Activated T-cell treated with anti-CD3 and anti-CD28 coated beads, Interleukin-2, amount 50 U/mL, for 72 hours (primary cell): ENCODE results near the gene ARFGEF2. TPM values are rescaled to one million over a fixed set of nuclear protein-coding genes. Genes with fewer than 3 reads are reported as not detected.
A peak's percentile ranks its signal among the peaks of the same experiment; 100 is the strongest.

ENCODE experiments used
- ATAC-seq, 2 donors: fragments of 150-1000 bp; cut with Tn5 transposase; replicated peaks in 1 of 2; 2 replicates each; pipeline ENCODE4 v1.10.0; 2021; ENCODE audit warnings: moderate library complexity in 2 of 2, mild to moderate bottlenecking in 1 of 2
- DNase-seq, 2 donors: peaks; one replicate each; pipeline ENCODE4 v3.0.0; 2021 to 2022; ENCODE audit warnings: mixed read lengths in 1 of 2
- H3K27ac Mint-ChIP-seq: one replicate; pipeline ENCODE4 v1.8.0; 2022; ENCODE audit warnings: mild to moderate bottlenecking, moderate library complexity, mixed read lengths
- H3K27me3 Mint-ChIP-seq: one replicate; pipeline ENCODE4 v1.8.0; 2022; ENCODE audit warnings: low read depth, mixed read lengths
- H3K36me3 Mint-ChIP-seq, 2 donors: one replicate each; pipeline ENCODE4 v1.8.0; 2022; ENCODE audit warnings: mixed read lengths in 2 of 2, mild to moderate bottlenecking in 1 of 2; ENCODE audit not compliant: insufficient read depth in 2 of 2
- H3K4me1 Mint-ChIP-seq: one replicate; pipeline ENCODE4 v1.8.0; 2022; ENCODE audit warnings: low read depth, mixed read lengths
- H3K4me3 Mint-ChIP-seq, 2 donors: one replicate each; pipeline ENCODE4 v1.8.0; 2022; ENCODE audit warnings: mild to moderate bottlenecking in 2 of 2, mixed read lengths in 2 of 2, moderate library complexity in 2 of 2
- H3K9me3 Mint-ChIP-seq, 2 donors: one replicate each; pipeline ENCODE4 v1.8.0; 2022; ENCODE audit warnings: mixed read lengths in 2 of 2
- total RNA-seq, 2 donors: library from RNA; stranded (reverse); gene quantifications; one replicate each; pipeline ENCODE4 v1.2.3, GENCODE V29; 2022

ARFGEF2 gene
- total RNA-seq, 2 donors from 2014 or later = 23.3 to 23.6 TPM

- Mint-ChIP-seq H3K36me3 (no peaks in the 10 kb centered on the region), H3K27me3 (peaks cover 7% of the 10 kb centered on the region), H3K4me3 (no peak overlapping the region), H3K27ac (no peak overlapping the region), H3K4me1 (peaks cover 6% of the 10 kb centered on the region), H3K9me3 (no peaks in the 10 kb centered on the region)
- no peak for DNase-seq
- ATAC-seq = no peak
Measured at GRCh38 chr20:48889140-48889790, 32.2 kb upstream of the ARFGEF2 start.

DNA sequence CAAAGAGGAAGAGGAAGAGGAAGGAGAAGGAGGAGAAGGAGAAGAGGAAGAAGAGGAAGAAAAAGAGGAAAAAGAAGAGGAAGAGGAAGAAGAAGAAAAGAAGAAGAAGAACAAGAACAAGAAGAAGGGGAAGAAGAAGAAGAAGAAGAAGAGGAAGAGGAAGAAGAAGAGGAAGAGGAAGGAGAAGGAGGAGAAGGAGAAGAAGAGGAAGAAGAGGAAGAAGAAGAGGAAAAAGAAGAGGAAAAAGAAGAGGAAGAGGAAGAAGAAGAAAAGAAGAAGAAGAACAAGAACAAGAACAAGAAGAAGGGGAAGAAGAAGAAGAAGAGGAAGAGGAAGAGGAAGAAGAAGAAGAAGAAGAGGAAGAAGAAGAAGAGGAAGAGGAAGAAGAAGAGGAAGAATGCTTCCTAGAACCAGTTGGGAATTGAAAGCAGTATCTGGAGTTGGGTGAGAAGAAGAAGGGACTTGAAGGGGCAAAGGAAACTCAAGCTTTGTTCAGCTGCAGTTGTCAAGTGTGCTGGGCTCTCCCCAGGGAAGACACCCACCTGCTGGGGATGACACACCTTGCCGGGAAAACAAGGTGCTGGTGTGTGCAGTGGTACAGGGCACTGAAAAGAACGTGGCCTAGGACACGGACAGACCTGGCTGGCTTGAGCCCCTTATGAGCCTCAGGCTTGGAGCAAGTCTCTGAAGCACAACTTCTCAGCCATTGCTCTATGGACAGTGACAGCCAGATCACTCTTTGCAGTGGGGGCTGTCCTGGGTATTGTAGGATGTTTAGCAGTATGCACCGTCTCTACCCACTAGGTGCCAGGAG lies 30.1 kb upstream of the ARFGEF2 start:
- DNase-seq (no peak), ATAC-seq (no peak)
- Mint-ChIP-seq H3K9me3 (no peaks in the 10 kb centered on the region), H3K27me3 (peaks cover 7% of the 10 kb centered on the region), H3K36me3 (no peaks in the 10 kb centered on the region), H3K4me1 (peaks cover 6% of the 10 kb centered on the region), H3K27ac (peak overlapping the region; percentile 61), H3K4me3 (no peak overlapping the region)

DNA sequence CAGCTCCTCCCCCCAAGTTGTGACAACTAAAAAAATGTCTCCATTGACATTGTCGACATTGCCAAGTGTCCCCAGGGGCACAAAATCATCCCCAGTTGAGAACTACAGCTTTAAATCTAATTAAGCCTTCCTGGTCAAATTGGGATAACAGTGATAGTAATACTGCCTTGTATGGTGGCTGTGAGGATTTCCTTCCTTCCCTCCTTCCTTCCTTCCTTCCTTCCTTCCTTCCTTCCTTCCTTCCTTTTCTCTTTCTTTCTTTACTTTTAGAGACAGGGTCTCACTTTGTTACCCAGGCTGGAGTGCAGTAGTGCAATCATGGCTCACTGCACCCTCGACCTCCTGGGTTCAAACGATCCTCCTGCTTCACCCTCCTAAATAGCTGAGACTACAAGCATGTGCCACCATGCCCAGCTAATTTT lies 29.5 kb upstream of the ARFGEF2 start:
- no peak overlapping the region for H3K27ac Mint-ChIP-seq
- H3K27me3 Mint-ChIP-seq = peaks cover 7% of the 10 kb centered on the region
- ATAC-seq (no peak), DNase-seq (no peak)
- H3K36me3 Mint-ChIP-seq = no peaks in the 10 kb centered on the region
- peaks cover 6% of the 10 kb centered on the region for H3K4me1 Mint-ChIP-seq
- H3K4me3 Mint-ChIP-seq = no peak overlapping the region
- H3K9me3 Mint-ChIP-seq = no peaks in the 10 kb centered on the region

DNA sequence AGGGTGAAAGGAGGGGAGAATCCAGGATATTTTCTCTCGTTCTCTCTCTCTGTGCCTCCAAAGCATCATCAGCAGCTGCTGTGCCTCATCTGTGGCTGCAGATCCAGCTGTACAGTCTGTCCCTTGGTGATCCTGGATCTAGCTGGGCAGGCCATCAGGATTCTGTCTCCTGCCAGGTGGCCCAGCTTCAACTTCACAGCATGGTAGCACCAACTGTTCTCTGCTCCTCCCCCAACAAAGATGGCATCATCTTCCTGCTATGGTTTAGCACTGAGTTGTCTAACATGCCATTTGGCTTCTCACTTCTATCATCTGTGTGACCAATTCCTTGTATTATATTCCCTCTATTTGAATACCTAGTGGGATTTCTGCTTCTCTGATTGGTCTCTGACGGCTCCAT lies 28.6 kb upstream of the ARFGEF2 start:
- ATAC-seq (no peak), DNase-seq (no peak)
- peaks cover 8% of the 10 kb centered on the region for H3K27me3 Mint-ChIP-seq
- peaks cover 6% of the 10 kb centered on the region for H3K4me1 Mint-ChIP-seq
- H3K27ac Mint-ChIP-seq = no peak overlapping the region
- no peak overlapping the region for H3K4me3 Mint-ChIP-seq
- no peaks in the 10 kb centered on the region for H3K9me3 Mint-ChIP-seq
- no peaks in the 10 kb centered on the region for H3K36me3 Mint-ChIP-seq

DNA sequence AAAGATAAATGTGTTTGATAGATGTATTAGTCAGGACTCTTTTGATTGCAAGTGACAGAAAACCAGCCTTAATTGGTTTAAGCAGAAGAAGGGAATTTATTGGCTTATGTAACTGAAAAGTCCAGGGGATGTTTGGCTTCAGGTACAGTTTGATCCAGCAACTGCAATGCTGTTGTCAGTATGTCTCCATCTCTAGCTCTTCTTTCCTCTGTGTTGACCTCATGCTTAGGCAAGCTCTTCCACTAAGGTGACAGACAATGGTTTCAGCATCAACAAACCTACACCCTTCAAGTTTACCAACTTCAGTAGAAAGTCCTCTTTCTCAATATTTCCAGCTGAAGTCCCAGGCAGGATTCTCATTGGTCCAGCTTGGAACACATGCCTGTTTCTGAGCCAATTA lies 28.1 kb upstream of the ARFGEF2 start:
- Mint-ChIP-seq H3K27me3 (peaks cover 12% of the 10 kb centered on the region), H3K27ac (no peak overlapping the region), H3K36me3 (no peaks in the 10 kb centered on the region), H3K4me3 (no peak overlapping the region), H3K9me3 (no peaks in the 10 kb centered on the region), H3K4me1 (peaks cover 6% of the 10 kb centered on the region)
- no peak for ATAC-seq
- no peak for DNase-seq

DNA sequence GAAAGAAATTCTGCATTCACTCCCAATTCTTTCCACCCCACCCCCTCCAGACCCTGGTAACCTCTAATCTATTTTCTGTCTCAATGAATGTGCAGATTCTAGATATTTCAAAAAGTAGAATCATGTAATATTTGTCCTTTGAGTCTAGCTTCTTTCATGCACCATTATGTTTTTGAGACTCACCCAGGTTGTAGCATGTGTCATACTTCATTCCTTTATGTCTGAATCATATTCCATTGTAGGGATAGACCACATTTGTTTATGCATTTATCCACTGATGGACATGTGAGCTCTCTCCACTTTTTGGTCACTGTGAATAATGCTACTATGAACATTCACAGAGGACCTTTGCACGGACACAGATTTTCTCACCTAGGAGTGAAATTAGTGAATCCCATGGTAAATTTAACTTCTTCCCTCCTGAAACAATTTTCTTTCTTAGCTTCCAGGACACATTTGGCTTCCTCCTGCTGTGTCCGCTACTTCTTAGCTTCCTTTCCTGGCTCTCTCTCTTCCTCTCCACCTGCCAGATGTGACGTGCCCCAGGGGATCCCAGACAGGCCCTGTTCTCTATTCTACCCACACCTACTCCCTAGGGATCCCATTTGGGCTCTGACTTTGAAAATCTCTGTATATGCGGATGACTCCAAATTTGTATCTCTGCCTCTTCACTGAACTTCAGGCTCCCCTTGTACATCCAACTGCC lies 24.1 kb upstream of the ARFGEF2 start:
- no peak overlapping the region for H3K4me3 Mint-ChIP-seq
- DNase-seq (no peak), ATAC-seq (no peak)
- H3K9me3 Mint-ChIP-seq = no peaks in the 10 kb centered on the region
- H3K4me1 Mint-ChIP-seq = no peaks in the 10 kb centered on the region
- peaks cover 14% of the 10 kb centered on the region for H3K27me3 Mint-ChIP-seq
- no peaks in the 10 kb centered on the region for H3K36me3 Mint-ChIP-seq
- H3K27ac Mint-ChIP-seq = no peak overlapping the region

DNA sequence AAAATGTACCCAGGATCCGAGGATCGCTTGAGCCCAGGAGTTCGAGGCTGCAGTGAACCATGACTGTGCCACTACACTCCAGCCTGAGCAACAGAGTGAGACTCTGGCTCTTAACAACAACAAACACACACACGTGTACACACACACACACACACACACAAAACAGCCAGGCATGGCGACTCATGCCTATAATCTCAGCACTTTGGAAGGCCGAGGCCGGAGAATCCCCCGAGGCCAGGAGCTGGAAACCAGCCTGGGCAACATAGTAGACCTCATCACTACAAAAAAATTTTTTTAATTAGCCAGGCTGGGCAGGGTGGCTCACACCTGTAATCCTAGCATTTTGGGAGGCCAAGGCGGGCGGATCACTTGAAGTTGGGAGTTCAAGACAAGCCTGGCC lies 23.3 kb upstream of the ARFGEF2 start:
- Mint-ChIP-seq H3K9me3 (no peaks in the 10 kb centered on the region), H3K27ac (no peak overlapping the region), H3K4me3 (no peak overlapping the region), H3K4me1 (no peaks in the 10 kb centered on the region), H3K27me3 (peaks cover 14% of the 10 kb centered on the region), H3K36me3 (no peaks in the 10 kb centered on the region)
- ATAC-seq (no peak), DNase-seq (no peak)

DNA sequence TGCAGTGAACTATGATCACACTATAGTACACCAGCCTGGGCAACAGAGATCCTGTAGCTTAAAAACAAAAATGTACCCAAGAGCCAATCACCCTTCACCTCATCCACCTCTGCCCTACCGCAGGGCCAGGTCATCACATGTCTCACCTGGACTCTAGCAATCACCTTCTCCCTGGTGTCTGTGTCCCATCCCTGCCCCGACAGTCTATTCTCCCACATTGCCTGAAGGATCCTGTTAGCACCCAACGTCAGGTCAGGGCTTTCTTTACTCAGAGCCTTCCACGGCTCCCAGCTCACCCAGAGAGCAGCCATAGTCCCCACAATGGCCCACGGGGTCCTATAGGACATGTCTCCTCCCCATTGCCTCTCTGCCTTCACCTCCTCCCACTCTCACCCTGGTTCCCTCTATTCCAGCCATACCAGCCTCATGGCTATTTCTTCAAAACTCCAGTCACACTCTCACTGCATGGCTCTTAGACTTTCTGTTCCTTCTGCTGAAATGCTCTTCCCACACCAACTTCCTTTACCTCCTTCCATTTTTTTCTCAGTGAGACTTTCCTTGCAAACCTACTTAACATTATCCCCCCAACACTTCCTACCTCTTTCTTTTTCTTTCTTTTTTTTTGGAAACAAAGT lies 22.5 kb upstream of the ARFGEF2 start:
- H3K27ac Mint-ChIP-seq = no peak overlapping the region
- no peaks in the 10 kb centered on the region for H3K36me3 Mint-ChIP-seq
- no peak overlapping the region for H3K4me3 Mint-ChIP-seq
- ATAC-seq (no peak), DNase-seq (no peak)
- no peaks in the 10 kb centered on the region for H3K9me3 Mint-ChIP-seq
- H3K4me1 Mint-ChIP-seq = no peaks in the 10 kb centered on the region
- peaks cover 14% of the 10 kb centered on the region for H3K27me3 Mint-ChIP-seq

GRCh38 chr20:48899881-48900280 lies 21.6 kb upstream of the ARFGEF2 start:
- DNase-seq (no peak), ATAC-seq (no peak)
- Mint-ChIP-seq H3K36me3 (no peaks in the 10 kb centered on the region), H3K4me1 (peaks cover 8% of the 10 kb centered on the region), H3K27me3 (peaks cover 14% of the 10 kb centered on the region), H3K9me3 (no peaks in the 10 kb centered on the region), H3K4me3 (no peak overlapping the region), H3K27ac (no peak overlapping the region)

DNA sequence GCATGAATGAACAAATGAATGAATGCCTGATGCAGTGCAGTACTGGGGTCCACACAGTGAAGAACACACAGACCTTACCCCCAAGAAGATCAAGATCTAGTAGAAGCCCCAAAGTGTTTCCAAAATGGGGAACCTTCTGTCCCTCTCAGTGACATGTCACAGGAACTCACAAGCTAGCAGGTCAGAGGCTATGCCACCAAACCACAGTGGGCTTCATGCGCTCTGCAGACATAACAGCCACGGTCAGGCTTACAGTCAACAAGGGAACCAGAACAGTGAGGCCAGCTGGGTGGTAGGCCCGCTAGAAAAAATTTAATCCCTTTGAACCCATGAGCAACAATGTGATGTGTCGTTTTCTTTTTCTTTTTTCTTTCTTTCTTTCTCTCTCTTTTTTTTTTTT lies 20.2 kb upstream of the ARFGEF2 start:
- peaks cover 14% of the 10 kb centered on the region for H3K27me3 Mint-ChIP-seq
- ATAC-seq (no peak), DNase-seq (no peak)
- H3K4me1 Mint-ChIP-seq = peaks cover 8% of the 10 kb centered on the region
- no peaks in the 10 kb centered on the region for H3K9me3 Mint-ChIP-seq
- H3K27ac Mint-ChIP-seq = no peak overlapping the region
- H3K36me3 Mint-ChIP-seq = no peaks in the 10 kb centered on the region
- H3K4me3 Mint-ChIP-seq = no peak overlapping the region

GRCh38 chr20:48903705-48904104 lies 17.8 kb upstream of the ARFGEF2 start:
- Mint-ChIP-seq H3K27ac (no peak overlapping the region), H3K4me1 (peaks cover 9% of the 10 kb centered on the region), H3K9me3 (no peaks in the 10 kb centered on the region), H3K36me3 (peaks cover under 1% of the 10 kb centered on the region in 2 donors), H3K27me3 (peaks cover 9% of the 10 kb centered on the region), H3K4me3 (no peak overlapping the region)
- ATAC-seq (no peak), DNase-seq (no peak)

GRCh38 chr20:48904566-48905296 lies 16.8 kb upstream of the ARFGEF2 start:
- DNase-seq = peak; percentile 67 to 72
- peaks cover 6 to 7% of the 10 kb centered on the region in 2 donors for H3K36me3 Mint-ChIP-seq
- H3K27ac Mint-ChIP-seq = peak overlapping the region; percentile 19
- H3K9me3 Mint-ChIP-seq = peaks cover 1 to 9% of the 10 kb centered on the region in 2 donors
- peak overlapping the region; percentile 17 to 49 for H3K4me3 Mint-ChIP-seq
- ATAC-seq = peak; percentile 59 to 62
- peaks cover 20% of the 10 kb centered on the region for H3K4me1 Mint-ChIP-seq
- H3K27me3 Mint-ChIP-seq = no peaks in the 10 kb centered on the region
